Astrocyte (in vitro differentiated cells and primary cell): ENCODE data around the gene CCDC68. TPM values are rescaled to one million over a fixed set of nuclear protein-coding genes. Genes with fewer than 3 reads are reported as not detected.

ENCODE experiments used
- DNase-seq: peaks from one replicate; pipeline ENCODE4 v3.0.0-alpha.2; 2010; ENCODE audit warnings: low read depth
- FAIRE-seq: peaks from 2 replicates; lab custom pipeline; 2011; peaks lifted over from hg19 to GRCh38; lab: Jason Lieb, UNC
- H2AFZ ChIP-seq: 2 replicates; pipeline ENCODE4 v1.6.0; 2012; ENCODE audit warnings: low read depth, low read length, inconsistent platforms
- H3K27ac ChIP-seq: 2 replicates; pipeline ENCODE4 v1.5.1; 2011; ENCODE audit warnings: low read depth, low read length, inconsistent platforms
- H3K27me3 ChIP-seq: 2 replicates; pipeline ENCODE4 v1.6.0; 2011; ENCODE audit warnings: low read length, inconsistent platforms; ENCODE audit not compliant: insufficient read depth
- H3K36me3 ChIP-seq: 2 replicates; pipeline ENCODE4 v1.5.1; 2011; ENCODE audit warnings: low read length, inconsistent platforms; ENCODE audit not compliant: insufficient read depth
- H3K4me1 ChIP-seq: 2 replicates; pipeline ENCODE4 v1.5.1; 2011; ENCODE audit warnings: low read length, inconsistent platforms; ENCODE audit not compliant: insufficient read depth
- H3K4me2 ChIP-seq: 2 replicates; pipeline ENCODE4 v1.6.0; 2012; ENCODE audit warnings: low read length, inconsistent platforms
- H3K4me3 ChIP-seq: 2 replicates; pipeline ENCODE4 v1.5.1; 2011; ENCODE audit warnings: low read depth, mild to moderate bottlenecking, low read length, inconsistent platforms; ENCODE audit not compliant: insufficient read depth
- H3K79me2 ChIP-seq: 2 replicates; pipeline ENCODE4 v1.6.0; 2012; ENCODE audit warnings: mild to moderate bottlenecking, low read length, inconsistent platforms; ENCODE audit not compliant: insufficient read depth
- H3K9ac ChIP-seq: 2 replicates; pipeline ENCODE4 v1.6.0; 2012; ENCODE audit warnings: mild to moderate bottlenecking, low read length, inconsistent platforms
- H3K9me3 ChIP-seq: 2 replicates; pipeline ENCODE4 v1.5.1; 2012; ENCODE audit warnings: low read depth, mild to moderate bottlenecking, low read length, inconsistent platforms; ENCODE audit not compliant: insufficient read depth
- H4K20me1 ChIP-seq: 2 replicates; pipeline ENCODE4 v1.6.0; 2012; ENCODE audit warnings: low read length, inconsistent platforms; ENCODE audit not compliant: insufficient read depth
- H3K27ac Mint-ChIP-seq: one replicate; pipeline ENCODE4 v1.8.0; 2021; ENCODE audit warnings: mild to moderate bottlenecking, mixed read lengths; ENCODE audit not compliant: unreplicated experiment
- H3K27me3 Mint-ChIP-seq: one replicate; pipeline ENCODE4 v1.8.0; 2021; ENCODE audit warnings: low read depth, mixed read lengths; ENCODE audit not compliant: unreplicated experiment
- H3K36me3 Mint-ChIP-seq: one replicate; pipeline ENCODE4 v1.8.0; 2021; ENCODE audit warnings: low read depth, mixed read lengths; ENCODE audit not compliant: unreplicated experiment
- H3K4me1 Mint-ChIP-seq: one replicate; pipeline ENCODE4 v1.8.0; 2021; ENCODE audit warnings: low read depth, mixed read lengths; ENCODE audit not compliant: unreplicated experiment
- H3K4me3 Mint-ChIP-seq: one replicate; pipeline ENCODE4 v1.8.0; 2021; ENCODE audit warnings: mild to moderate bottlenecking, moderate library complexity, mixed read lengths; ENCODE audit not compliant: unreplicated experiment
- H3K9me3 Mint-ChIP-seq: one replicate; pipeline ENCODE4 v1.8.0; 2021; ENCODE audit warnings: mild to moderate bottlenecking, mixed read lengths; ENCODE audit not compliant: unreplicated experiment
- CTCF ChIP-seq: IDR thresholded peaks from 2 replicates; pipeline ENCODE4 v1.5.1; 2011; ENCODE audit warnings: low read depth, mild to moderate bottlenecking, inconsistent platforms, low read length, moderate library complexity; ENCODE audit not compliant: insufficient read depth
- EZH2 ChIP-seq: IDR thresholded peaks from 2 replicates; pipeline ENCODE4 v1.6.1; 2012; ENCODE audit warnings: mild to moderate bottlenecking, low read length, inconsistent platforms; ENCODE audit not compliant: insufficient read depth
- total RNA-seq: library from RNA; stranded (reverse); gene quantifications from 2 replicates; pipeline ENCODE4 v1.2.1, GENCODE V29; 2021

Gene CCDC68
- total RNA-seq, 1 donor from 2014 or later, result 2.2 TPM

GRCh38 chr18:54872681-54873080, 86.6 kb downstream of the CCDC68 start:
- no peaks in the 10 kb centered on the region for H3K9me3 ChIP-seq
- TF ChIP-seq CTCF, result no peak
- no peak for TF ChIP-seq EZH2

GRCh38 chr18:54871231-54871630, 88.0 kb downstream of the CCDC68 start:
- H3K27ac ChIP-seq, result no peak overlapping the region
- Mint-ChIP-seq H3K4me1 (no peaks in the 10 kb centered on the region), H3K27me3 (no peaks in the 10 kb centered on the region), H3K4me3 (no peak overlapping the region), H3K36me3 (no peaks in the 10 kb centered on the region), H3K27ac (no peak overlapping the region), H3K9me3 (peaks cover 2% of the 10 kb centered on the region)
- H3K4me1 ChIP-seq, result no peaks in the 10 kb centered on the region
- FAIRE-seq, result no peak
- H2AFZ ChIP-seq, result no peak overlapping the region
- no peaks in the 10 kb centered on the region for H3K27me3 ChIP-seq
- H3K9ac ChIP-seq, result no peak overlapping the region
- TF ChIP-seq EZH2 (no peak), CTCF (no peak)
- H4K20me1 ChIP-seq, result no peaks in the 10 kb centered on the region
- H3K9me3 ChIP-seq, result no peaks in the 10 kb centered on the region
- no peak overlapping the region for H3K4me2 ChIP-seq
- H3K79me2 ChIP-seq, result no peaks in the 10 kb centered on the region
- H3K4me3 ChIP-seq, result no peak overlapping the region
- no peak for DNase-seq
- H3K36me3 ChIP-seq, result no peaks in the 10 kb centered on the region

More at GRCh38 chr18:54872681-54873080, 86.6 kb downstream of the CCDC68 start:
- Histone ChIP-seq H4K20me1 (no peaks in the 10 kb centered on the region), H3K4me3 (no peak overlapping the region), H3K4me1 (no peaks in the 10 kb centered on the region), H3K79me2 (no peaks in the 10 kb centered on the region), H3K4me2 (no peak overlapping the region), H2AFZ (no peak overlapping the region), H3K9ac (no peak overlapping the region), H3K27me3 (no peaks in the 10 kb centered on the region), H3K27ac (no peak overlapping the region), H3K36me3 (no peaks in the 10 kb centered on the region)
- Mint-ChIP-seq H3K27ac (no peak overlapping the region), H3K27me3 (no peaks in the 10 kb centered on the region), H3K9me3 (peaks cover 6% of the 10 kb centered on the region), H3K4me1 (no peaks in the 10 kb centered on the region), H3K4me3 (no peak overlapping the region), H3K36me3 (no peaks in the 10 kb centered on the region)
- FAIRE-seq (no peak), DNase-seq (no peak)

GRCh38 chr18:54867131-54867530, 92.1 kb downstream of the CCDC68 start:
- no peaks in the 10 kb centered on the region for H3K27me3 Mint-ChIP-seq
- no peak for FAIRE-seq
- no peak overlapping the region for H3K4me2 ChIP-seq

More at GRCh38 chr18:54867131-54867530, 92.1 kb downstream of the CCDC68 start:
- TF ChIP-seq EZH2, result no peak
- no peak for TF ChIP-seq CTCF
- H3K9me3 Mint-ChIP-seq, result peaks cover 2% of the 10 kb centered on the region
- H3K27ac ChIP-seq, result no peak overlapping the region
- H2AFZ ChIP-seq, result no peak overlapping the region
- no peaks in the 10 kb centered on the region for H3K27me3 ChIP-seq
- no peaks in the 10 kb centered on the region for H3K79me2 ChIP-seq
- H3K4me1 ChIP-seq, result no peaks in the 10 kb centered on the region
- no peaks in the 10 kb centered on the region for H4K20me1 ChIP-seq
- no peak overlapping the region for H3K4me3 Mint-ChIP-seq
- H3K4me3 ChIP-seq, result no peak overlapping the region
- H3K27ac Mint-ChIP-seq, result no peak overlapping the region
- no peaks in the 10 kb centered on the region for H3K4me1 Mint-ChIP-seq
- no peaks in the 10 kb centered on the region for H3K36me3 ChIP-seq
- H3K9ac ChIP-seq, result no peak overlapping the region
- no peak for DNase-seq
- H3K36me3 Mint-ChIP-seq, result no peaks in the 10 kb centered on the region
- no peaks in the 10 kb centered on the region for H3K9me3 ChIP-seq
